PC-3 (cell line): ENCODE results near the gene FMNL1. TPM values are rescaled to one million over a fixed set of nuclear protein-coding genes. Genes with fewer than 3 reads are reported as not detected.

Source experiments
- ATAC-seq: fragments of 200-7000 bp; cut with Tn5 transposase; 2 replicates; pipeline ENCODE4 v1.9.1; 2020; ENCODE audit warnings: mild to moderate bottlenecking, moderate library complexity
- BruUV-seq: library from RNA; stranded (reverse); fragments of 400-500 nt; replicated peaks from 2 replicates; lab custom pipeline; 2021; lab: Mats Ljungman, UMichigan
- CTCF ChIA-PET: fragments of 300-600 bp; sonication (Branson Sonifier 250); formaldehyde crosslinking; loops from one replicate; lab custom pipeline; 2022; ENCODE audit warnings: antibody characterized with exemption; lab: Charles Lee
- POLR2A ChIA-PET: fragments of 300-600 bp; sonication (Branson Sonifier 250); formaldehyde crosslinking; loops from one replicate; lab custom pipeline; 2022; ENCODE audit warnings: antibody characterized with exemption; ENCODE audit not compliant: unreplicated experiment; lab: Charles Lee
- DNase-seq: peaks from one replicate; pipeline ENCODE4 v3.0.0-alpha.2; 2015
- H2AFZ ChIP-seq: fragments of 300-600 bp; sonication (generic); 2 replicates; pipeline ENCODE4 v1.6.0; 2016; ENCODE audit warnings: antibody characterized with exemption, low read length
- H3F3A ChIP-seq: fragments of 300-600 bp; sonication (generic); one replicate; pipeline ENCODE4 v1.6.0; 2017; ENCODE audit warnings: antibody characterized with exemption, low read length, control low read depth, mild to moderate bottlenecking; ENCODE audit not compliant: unreplicated experiment
- H3K27ac ChIP-seq: fragments of 300-600 bp; sonication (generic); 2 replicates; pipeline ENCODE4 v1.5.1; 2016; ENCODE audit warnings: mild to moderate bottlenecking, low read length
- H3K27me3 ChIP-seq: fragments of 300-600 bp; sonication (generic); 2 replicates; pipeline ENCODE4 v1.6.1; 2016; ENCODE audit warnings: low read length, mixed read lengths
- H3K36me3 ChIP-seq: fragments of 300-600 bp; sonication (generic); 2 replicates; pipeline ENCODE4 v1.6.1; 2016; ENCODE audit warnings: low read depth, mixed run types, low read length, mixed read lengths
- H3K4me1 ChIP-seq: fragments of 300-600 bp; sonication (generic); 2 replicates; pipeline ENCODE4 v1.5.1; 2016; ENCODE audit warnings: low read length; ENCODE audit not compliant: insufficient read depth
- H3K4me2 ChIP-seq: fragments of 300-600 bp; sonication (generic); 2 replicates; pipeline ENCODE4 v1.6.0; 2016; ENCODE audit warnings: low read length
- H3K4me3 ChIP-seq: fragments of 300-600 bp; sonication (generic); 2 replicates; pipeline ENCODE4 v1.5.1; 2016; ENCODE audit warnings: mild to moderate bottlenecking, low read length, mixed read lengths
- H3K79me2 ChIP-seq: fragments of 300-600 bp; sonication (generic); 2 replicates; pipeline ENCODE4 v1.6.1; 2017; ENCODE audit warnings: low read length, mixed read lengths
- H3K9ac ChIP-seq: fragments of 300-600 bp; sonication (generic); 2 replicates; pipeline ENCODE4 v1.6.0; 2016; ENCODE audit warnings: mild to moderate bottlenecking, low read length
- H3K9me2 ChIP-seq: fragments of 300-600 bp; sonication (generic); replicated peaks from 2 replicates; pipeline ENCODE4 v1.6.1; 2016; ENCODE audit warnings: mixed run types, low read length, mixed read lengths
- H3K9me3 ChIP-seq: fragments of 300-600 bp; sonication (generic); 2 replicates; pipeline ENCODE4 v1.6.1; 2016; ENCODE audit warnings: low read length, mixed read lengths
- H4K20me1 ChIP-seq: fragments of 300-600 bp; sonication (generic); 2 replicates; pipeline ENCODE4 v1.6.1; 2016; ENCODE audit warnings: low read length, mixed read lengths
- CTCF ChIP-seq: fragments of 300-600 bp; sonication (generic); conservative IDR thresholded peaks from 2 replicates; pipeline ENCODE4 v1.5.1; 2017; ENCODE audit warnings: antibody characterized with exemption, low read depth, mild to moderate bottlenecking, low read length
- EZH2 ChIP-seq: fragments of 300-600 bp; sonication (generic); IDR thresholded peaks from one replicate; pipeline ENCODE4 v1.6.1; 2017; ENCODE audit warnings: antibody characterized with exemption, mild to moderate bottlenecking, low read length; ENCODE audit not compliant: unreplicated experiment
- EZH2phosphoT487 ChIP-seq: fragments of 300-600 bp; sonication (generic); IDR thresholded peaks from 2 replicates; pipeline ENCODE4 v1.6.1; 2018; ENCODE audit warnings: mild to moderate bottlenecking, antibody characterized with exemption, low read length, borderline replicate concordance
- intact Hi-C: fragments of 100-400 bp; cut with micrococcal nuclease; formaldehyde crosslinking; loops from 2 replicates; pipeline ENCODE4 v1.9.0; 2023
- total RNA-seq: library from RNA; depleted of rRNA; stranded (reverse); fragments of >200 nt; gene quantifications from 2 replicates; pipeline ENCODE4 v1.2.3, GENCODE V29; 2014

Gene FMNL1
- total RNA-seq, 1 experiment from 2014 or later: 8.2 TPM

- intact Hi-C loops: no loop called here
- peak overlapping the region; percentile 35; the same call in 1 of the 2 replicates for H3K9ac ChIP-seq
- no peak overlapping the region for H3K4me3 ChIP-seq
- H2AFZ ChIP-seq: no peak overlapping the region
- no peaks in the 10 kb centered on the region for H3K27me3 ChIP-seq
- DNase-seq (no peak), ATAC-seq (no peak)
- H3F3A ChIP-seq: no peaks in the 10 kb centered on the region
- no peaks in the 10 kb centered on the region for H3K79me2 ChIP-seq
- peak overlapping the region; percentile 54 for H3K4me2 ChIP-seq
- H3K36me3 ChIP-seq: no peaks in the 10 kb centered on the region
- TF ChIP-seq EZH2: no peak
- no peak for TF ChIP-seq CTCF
- TF ChIP-seq EZH2phosphoT487: no peak
- no peaks in the 10 kb centered on the region for H3K9me3 ChIP-seq
- no peaks in the 10 kb centered on the region for H4K20me1 ChIP-seq
- H3K4me1 ChIP-seq: peaks cover 66% of the 10 kb centered on the region
- no TSS peak for BruUV-seq
- peak overlapping the region; percentile 69 for H3K27ac ChIP-seq
- CTCF ChIA-PET: interaction anchor here (0.6 to 0.7 kb wide), 2 partner anchors 8 to 93 kb away, joined by 3 to 5 read pairs; partner anchors contain the start of gene ACBD4
- no peaks in the 10 kb centered on the region for H3K9me2 ChIP-seq
- POLR2A ChIA-PET: interaction anchor here (0.5 to 0.7 kb wide), 2 partner anchors 26 to 218 kb away, joined by 3 to 4 read pairs; no protein-coding TSS in a partner anchor
These were observed 6.5 kb downstream of the FMNL1 start for GRCh38 chr17:45227926-45228762.

GRCh38 chr17:45228763-45229539 is 7.3 kb downstream of the FMNL1 start:
- Histone ChIP-seq H3K9me3 (no peaks in the 10 kb centered on the region), H2AFZ (no peak overlapping the region), H3K79me2 (no peaks in the 10 kb centered on the region), H3K27ac (peak overlapping the region; percentile 69), H3K9ac (peak overlapping the region; percentile 47), H3K27me3 (no peaks in the 10 kb centered on the region), H3K4me1 (peaks cover 66% of the 10 kb centered on the region), H3K4me3 (no peak overlapping the region), H3K4me2 (peak overlapping the region; percentile 54), H3K36me3 (no peaks in the 10 kb centered on the region), H4K20me1 (no peaks in the 10 kb centered on the region), H3F3A (no peaks in the 10 kb centered on the region), H3K9me2 (no peaks in the 10 kb centered on the region)
- ChIA-PET POLR2A (interaction anchor here (0.7 kb wide), 1 partner anchor 25 kb away, joined by 3 read pairs; no protein-coding TSS in a partner anchor), CTCF (interaction anchor here (0.6 to 0.9 kb wide), 3 partner anchors 9 to 158 kb away, joined by 3 to 5 read pairs (median 4); no protein-coding TSS in a partner anchor)
- TF ChIP-seq EZH2: no peak
- TF ChIP-seq CTCF: no peak
- no peak for TF ChIP-seq EZH2phosphoT487
- no TSS peak for BruUV-seq
- DNase-seq: peak; percentile 77
- peak; percentile 3; the same call in 1 of the 2 replicates for ATAC-seq
- intact Hi-C loops: no loop called here
